MM.1S (cell line): ENCODE measurements around the gene ADRM1.

Source experiments
- DNase-seq: peaks from one replicate; pipeline ENCODE4 v3.0.0-alpha.2; 2015
- H2AFZ ChIP-seq: fragments of 300-600 bp; sonication (generic); 2 replicates; pipeline ENCODE4 v1.6.0; 2016; ENCODE audit warnings: antibody characterized with exemption, low read length
- H3F3A ChIP-seq: fragments of 300-600 bp; sonication (generic); 2 replicates; pipeline ENCODE4 v1.6.1; 2016; ENCODE audit warnings: mild to moderate bottlenecking, antibody characterized with exemption, low read length, moderate library complexity, mixed read lengths; ENCODE audit not compliant: insufficient read depth
- H3K27ac ChIP-seq: fragments of 300-600 bp; sonication (generic); 2 replicates; pipeline ENCODE4 v1.5.1; 2016; ENCODE audit warnings: mild to moderate bottlenecking, low read length
- H3K27me3 ChIP-seq: fragments of 300-600 bp; sonication (generic); replicated peaks from 2 replicates; pipeline ENCODE4 v1.6.0; 2016; ENCODE audit warnings: low read length; ENCODE audit not compliant: insufficient read depth
- H3K36me3 ChIP-seq: fragments of 300-600 bp; sonication (generic); replicated peaks from 2 replicates; pipeline ENCODE4 v1.6.1; 2016; ENCODE audit warnings: mild to moderate bottlenecking, low read length, mixed read lengths; ENCODE audit not compliant: insufficient read depth
- H3K4me1 ChIP-seq: fragments of 300-600 bp; sonication (generic); 2 replicates; pipeline ENCODE4 v1.6.1; 2016; ENCODE audit warnings: low read length, mixed read lengths
- H3K4me2 ChIP-seq: fragments of 300-600 bp; sonication (generic); 2 replicates; pipeline ENCODE4 v1.6.0; 2016; ENCODE audit warnings: low read depth, low read length
- H3K4me3 ChIP-seq: fragments of 300-600 bp; sonication (generic); 2 replicates; pipeline ENCODE4 v1.5.1; 2016; ENCODE audit warnings: low read length, mixed read lengths
- H3K79me2 ChIP-seq: fragments of 300-600 bp; sonication (generic); 2 replicates; pipeline ENCODE4 v1.6.1; 2016; ENCODE audit warnings: mixed run types, low read length, mixed read lengths
- H3K9ac ChIP-seq: fragments of 300-600 bp; sonication (generic); 2 replicates; pipeline ENCODE4 v1.6.1; 2016; ENCODE audit warnings: low read length, mixed read lengths
- H3K9me2 ChIP-seq: fragments of 300-600 bp; sonication (generic); replicated peaks from 2 replicates; pipeline ENCODE4 v1.6.1; 2016; ENCODE audit warnings: mild to moderate bottlenecking, low read length, mixed read lengths; ENCODE audit not compliant: insufficient read depth
- H3K9me3 ChIP-seq: fragments of 300-600 bp; sonication (generic); replicated peaks from 2 replicates; pipeline ENCODE4 v1.6.1; 2016; ENCODE audit warnings: mild to moderate bottlenecking, low read length, mixed read lengths; ENCODE audit not compliant: insufficient read depth
- H4K20me1 ChIP-seq: fragments of 300-600 bp; sonication (generic); 2 replicates; pipeline ENCODE4 v1.6.1; 2016; ENCODE audit warnings: mild to moderate bottlenecking, low read length, moderate library complexity, mixed read lengths; ENCODE audit not compliant: insufficient read depth
- EZH2 ChIP-seq: fragments of 300-600 bp; sonication (generic); optimal IDR thresholded peaks from 2 replicates; pipeline ENCODE3; 2017; ENCODE audit warnings: low read depth, mild to moderate bottlenecking, antibody characterized with exemption, low read length, mixed read lengths
- EZH2phosphoT487 ChIP-seq: fragments of 300-600 bp; sonication (generic); IDR thresholded peaks from 2 replicates; pipeline ENCODE4 v1.6.1; 2018; ENCODE audit warnings: antibody characterized with exemption, low read length
- TF ChIP-seq, protein P1 (sequence below): fragments of 300-600 bp; sonication (generic); IDR thresholded peaks from 2 replicates; pipeline ENCODE4 v1.5.1; 2016; ENCODE audit warnings: antibody characterized with exemption, low read length, mixed read lengths

Gene ADRM1

DNA sequence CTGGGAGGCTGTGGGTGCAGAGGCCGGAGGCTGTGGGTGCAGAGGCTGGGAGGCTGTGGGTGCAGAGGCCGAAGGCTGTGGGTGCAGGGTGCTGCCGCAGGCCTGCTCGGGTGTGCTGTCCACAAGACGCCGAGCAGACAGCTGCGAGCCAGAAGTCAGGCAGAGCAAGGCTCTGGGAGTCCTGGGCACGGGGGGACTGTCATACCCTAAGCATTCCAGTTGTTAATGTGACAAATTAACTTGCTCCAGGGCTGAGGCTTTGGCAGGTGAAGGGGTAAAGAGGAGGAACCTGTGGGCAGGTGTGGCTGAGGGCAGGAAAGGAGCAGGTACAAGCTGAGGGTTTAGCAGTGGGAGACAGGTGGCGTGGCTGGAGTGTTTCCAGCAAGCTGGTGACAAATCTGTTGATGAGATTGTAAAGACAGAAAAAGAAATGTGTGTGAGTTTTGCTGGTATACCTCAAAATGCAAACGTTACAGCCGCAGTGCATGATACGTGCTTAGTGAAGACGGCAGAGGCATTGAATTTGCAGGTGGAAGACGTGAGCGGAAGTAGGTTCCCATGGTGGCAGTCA, 14.2 kb upstream of the ADRM1 start:
- no peaks in the 10 kb centered on the region for H3K36me3 ChIP-seq

GRCh38 chr20:62289131-62289530, 13.7 kb upstream of the ADRM1 start:
- H3K9ac ChIP-seq = no peak overlapping the region
- no peak overlapping the region for H3K4me3 ChIP-seq
- no peak overlapping the region for H3K4me2 ChIP-seq
- no peaks in the 10 kb centered on the region for H4K20me1 ChIP-seq
- H3K9me2 ChIP-seq = no peaks in the 10 kb centered on the region
- TF ChIP-seq EZH2 = no peak
- TF ChIP-seq EZH2phosphoT487 = no peak
- TF ChIP-seq, protein P1, sequence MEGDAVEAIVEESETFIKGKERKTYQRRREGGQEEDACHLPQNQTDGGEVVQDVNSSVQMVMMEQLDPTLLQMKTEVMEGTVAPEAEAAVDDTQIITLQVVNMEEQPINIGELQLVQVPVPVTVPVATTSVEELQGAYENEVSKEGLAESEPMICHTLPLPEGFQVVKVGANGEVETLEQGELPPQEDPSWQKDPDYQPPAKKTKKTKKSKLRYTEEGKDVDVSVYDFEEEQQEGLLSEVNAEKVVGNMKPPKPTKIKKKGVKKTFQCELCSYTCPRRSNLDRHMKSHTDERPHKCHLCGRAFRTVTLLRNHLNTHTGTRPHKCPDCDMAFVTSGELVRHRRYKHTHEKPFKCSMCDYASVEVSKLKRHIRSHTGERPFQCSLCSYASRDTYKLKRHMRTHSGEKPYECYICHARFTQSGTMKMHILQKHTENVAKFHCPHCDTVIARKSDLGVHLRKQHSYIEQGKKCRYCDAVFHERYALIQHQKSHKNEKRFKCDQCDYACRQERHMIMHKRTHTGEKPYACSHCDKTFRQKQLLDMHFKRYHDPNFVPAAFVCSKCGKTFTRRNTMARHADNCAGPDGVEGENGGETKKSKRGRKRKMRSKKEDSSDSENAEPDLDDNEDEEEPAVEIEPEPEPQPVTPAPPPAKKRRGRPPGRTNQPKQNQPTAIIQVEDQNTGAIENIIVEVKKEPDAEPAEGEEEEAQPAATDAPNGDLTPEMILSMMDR = no peak
- no peaks in the 10 kb centered on the region for H3K79me2 ChIP-seq
- no peak overlapping the region for H2AFZ ChIP-seq
- H3F3A ChIP-seq = no peaks in the 10 kb centered on the region
- no peaks in the 10 kb centered on the region for H3K9me3 ChIP-seq
- H3K27me3 ChIP-seq = no peaks in the 10 kb centered on the region
- no peak for DNase-seq
- H3K4me1 ChIP-seq = no peaks in the 10 kb centered on the region
- no peak overlapping the region for H3K27ac ChIP-seq
- no peaks in the 10 kb centered on the region for H3K36me3 ChIP-seq

More for the DNA sequence above, 14.2 kb upstream of the ADRM1 start:
- Histone ChIP-seq H3K27me3 (no peaks in the 10 kb centered on the region), H4K20me1 (no peaks in the 10 kb centered on the region), H2AFZ (no peak overlapping the region), H3K4me1 (no peaks in the 10 kb centered on the region), H3F3A (no peaks in the 10 kb centered on the region), H3K4me3 (no peak overlapping the region), H3K79me2 (no peaks in the 10 kb centered on the region), H3K9me2 (no peaks in the 10 kb centered on the region), H3K27ac (no peak overlapping the region), H3K4me2 (no peak overlapping the region), H3K9ac (no peak overlapping the region), H3K9me3 (no peaks in the 10 kb centered on the region)
- no peak for DNase-seq
- no peak for TF ChIP-seq EZH2phosphoT487
- TF ChIP-seq, protein P1 = no peak
- TF ChIP-seq EZH2 = no peak

DNA sequence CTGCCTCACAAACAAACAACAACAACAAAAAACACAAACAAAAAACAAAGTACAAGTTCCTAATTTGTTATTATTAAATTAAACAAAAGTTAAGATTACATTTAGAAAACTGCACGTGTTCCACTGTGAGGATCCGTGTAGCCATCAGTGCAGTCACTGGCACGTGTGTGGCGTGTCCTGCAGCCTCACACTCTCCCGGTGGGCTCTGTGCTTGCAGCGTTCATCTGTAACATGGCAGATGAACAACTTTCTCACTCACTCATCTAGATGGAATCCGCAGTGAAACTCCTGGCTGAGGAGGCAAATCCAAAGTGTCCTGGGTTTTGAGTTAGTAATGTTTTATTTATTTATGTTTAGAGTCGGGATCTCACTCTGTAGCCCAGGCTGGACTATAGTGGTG, 12.9 kb upstream of the ADRM1 start:
- no peak for TF ChIP-seq EZH2
- no peak for TF ChIP-seq EZH2phosphoT487
- TF ChIP-seq, protein P1 = no peak
- no peak for DNase-seq
- Histone ChIP-seq H2AFZ (no peak overlapping the region), H3K9me2 (no peaks in the 10 kb centered on the region), H3K27ac (no peak overlapping the region), H3K9ac (no peak overlapping the region), H3F3A (no peaks in the 10 kb centered on the region), H3K9me3 (no peaks in the 10 kb centered on the region), H3K4me2 (no peak overlapping the region), H3K27me3 (no peaks in the 10 kb centered on the region), H3K36me3 (no peaks in the 10 kb centered on the region), H4K20me1 (no peaks in the 10 kb centered on the region), H3K4me3 (no peak overlapping the region), H3K79me2 (no peaks in the 10 kb centered on the region), H3K4me1 (no peaks in the 10 kb centered on the region)
